SK-N-MC (cell line): ENCODE measurements around the gene FASLG.

ENCODE experiments used
- DNase-seq: peaks from one replicate; pipeline ENCODE4 v3.0.0-alpha.2; 2011; ENCODE audit warnings: low read depth, low spot score
- H3K27ac ChIP-seq: fragments of 200-600 bp; sonication (generic); 2 replicates; pipeline ENCODE4 v1.5.1; 2016; ENCODE audit warnings: mixed run types
- H3K36me3 ChIP-seq: fragments of 200-600 bp; sonication (generic); 2 replicates; pipeline ENCODE4 v1.6.1; 2017; ENCODE audit warnings: antibody characterized with exemption, low read length, mixed read lengths; ENCODE audit not compliant: insufficient read depth
- H3K4me3 ChIP-seq: fragments of 200-600 bp; sonication (generic); 2 replicates; pipeline ENCODE4 v1.5.1; 2016
- H3K9ac ChIP-seq: fragments of 200-600 bp; sonication (generic); 2 replicates; pipeline ENCODE4 v1.8.0; 2017; ENCODE audit warnings: mixed run types, mixed read lengths; ENCODE audit not compliant: insufficient read length
- H3K9me3 ChIP-seq: fragments of 200-600 bp; sonication (generic); 2 replicates; pipeline ENCODE4 v1.6.1; 2017; ENCODE audit warnings: low read depth, mild to moderate bottlenecking, antibody characterized with exemption, low read length, moderate library complexity, mixed read lengths
- EZH2 ChIP-seq: fragments of 200-600 bp; sonication (generic); IDR thresholded peaks from one replicate; pipeline ENCODE4 v1.6.1; 2017; ENCODE audit warnings: antibody characterized with exemption
- FOXP2 ChIP-seq: optimal IDR thresholded peaks from 2 replicates; pipeline ENCODE3; 2011; ENCODE audit warnings: mild to moderate bottlenecking, moderate library complexity; ENCODE audit not compliant: insufficient read depth; ENCODE audit errors: extremely low read length, control extremely low read depth
- POLR2AphosphoS5 ChIP-seq: IDR thresholded peaks from 2 replicates; pipeline ENCODE4 v1.6.1; 2012; ENCODE audit warnings: mild to moderate bottlenecking, low read depth, low read length, borderline replicate concordance

FASLG gene

GRCh38 chr1:172669011-172669410 is 10.1 kb downstream of the FASLG start:
- TF ChIP-seq POLR2AphosphoS5, result no peak
- TF ChIP-seq FOXP2, result no peak
- no peak for TF ChIP-seq EZH2
- no peak for DNase-seq
- H3K36me3 ChIP-seq, result no peaks in the 10 kb centered on the region

GRCh38 chr1:172670316-172670715 is 11.4 kb downstream of the FASLG start:
- H3K27ac ChIP-seq, result no peak overlapping the region
- H3K4me3 ChIP-seq, result no peak overlapping the region
- H3K9me3 ChIP-seq, result no peaks in the 10 kb centered on the region
- H3K36me3 ChIP-seq, result no peaks in the 10 kb centered on the region
- TF ChIP-seq EZH2 (no peak), POLR2AphosphoS5 (no peak), FOXP2 (no peak)
- H3K9ac ChIP-seq, result no peak overlapping the region
- DNase-seq, result no peak

More at GRCh38 chr1:172669011-172669410, 10.1 kb downstream of the FASLG start:
- Histone ChIP-seq H3K4me3 (no peak overlapping the region), H3K9ac (no peak overlapping the region), H3K27ac (no peak overlapping the region), H3K9me3 (no peaks in the 10 kb centered on the region)

- H3K9me3 ChIP-seq, result no peaks in the 10 kb centered on the region
- H3K27ac ChIP-seq, result no peak overlapping the region
- TF ChIP-seq FOXP2 (no peak), EZH2 (no peak), POLR2AphosphoS5 (no peak)
- no peak overlapping the region for H3K9ac ChIP-seq
- no peak for DNase-seq
- H3K36me3 ChIP-seq, result no peaks in the 10 kb centered on the region
- H3K4me3 ChIP-seq, result no peak overlapping the region
Measured at GRCh38 chr1:172670791-172671190, 11.9 kb downstream of the FASLG start.

- Histone ChIP-seq H3K27ac (no peak overlapping the region), H3K36me3 (no peaks in the 10 kb centered on the region), H3K4me3 (no peak overlapping the region), H3K9me3 (no peaks in the 10 kb centered on the region), H3K9ac (no peak overlapping the region)
- peak; percentile 56 for DNase-seq
- TF ChIP-seq EZH2, result no peak
- no peak for TF ChIP-seq POLR2AphosphoS5
- TF ChIP-seq FOXP2, result no peak
Measured at GRCh38 chr1:172671591-172671990, 12.7 kb downstream of the FASLG start.

GRCh38 chr1:172672720-172673119 is 13.8 kb downstream of the FASLG start:
- Histone ChIP-seq H3K27ac (no peak overlapping the region), H3K9ac (no peak overlapping the region), H3K36me3 (no peaks in the 10 kb centered on the region), H3K9me3 (no peaks in the 10 kb centered on the region), H3K4me3 (no peak overlapping the region)
- no peak for DNase-seq
- TF ChIP-seq FOXP2, result no peak
- no peak for TF ChIP-seq POLR2AphosphoS5
- TF ChIP-seq EZH2, result no peak

GRCh38 chr1:172673761-172674160 is 14.9 kb downstream of the FASLG start:
- DNase-seq, result no peak
- Histone ChIP-seq H3K9me3 (no peaks in the 10 kb centered on the region), H3K36me3 (no peaks in the 10 kb centered on the region), H3K4me3 (no peak overlapping the region), H3K9ac (no peak overlapping the region), H3K27ac (no peak overlapping the region)
- no peak for TF ChIP-seq EZH2
- TF ChIP-seq POLR2AphosphoS5, result no peak
- no peak for TF ChIP-seq FOXP2

- no peak for TF ChIP-seq EZH2
- TF ChIP-seq FOXP2, result no peak
- no peak for TF ChIP-seq POLR2AphosphoS5
- Histone ChIP-seq H3K4me3 (no peak overlapping the region), H3K9ac (no peak overlapping the region), H3K9me3 (no peaks in the 10 kb centered on the region), H3K36me3 (no peaks in the 10 kb centered on the region), H3K27ac (no peak overlapping the region)
- DNase-seq, result no peak
Measured at GRCh38 chr1:172674831-172675613, 16.1 kb downstream of the FASLG start.

- Histone ChIP-seq H3K4me3 (no peak overlapping the region), H3K9ac (no peak overlapping the region), H3K9me3 (no peaks in the 10 kb centered on the region), H3K27ac (peak overlapping the region; percentile 0; the same call in 1 of the 2 replicates), H3K36me3 (no peaks in the 10 kb centered on the region)
- TF ChIP-seq POLR2AphosphoS5 (no peak), FOXP2 (no peak), EZH2 (no peak)
- no peak for DNase-seq
Measured at GRCh38 chr1:172679000-172679772, 20.3 kb downstream of the FASLG start.
